Measurements from ENCODE around the gene SPTBN1. TPM values are rescaled to one million over a fixed set of nuclear protein-coding genes. Genes with fewer than 3 reads are reported as not detected.
"Not testable (repeated sequence)": the region's sequence is repeated elsewhere in the genome, so short reads cannot be mapped to it uniquely, and the experiment has no call there.

The SPTBN1 gene
- total RNA-seq, 1 donor from 2014 or later: 320 TPM

DNA sequence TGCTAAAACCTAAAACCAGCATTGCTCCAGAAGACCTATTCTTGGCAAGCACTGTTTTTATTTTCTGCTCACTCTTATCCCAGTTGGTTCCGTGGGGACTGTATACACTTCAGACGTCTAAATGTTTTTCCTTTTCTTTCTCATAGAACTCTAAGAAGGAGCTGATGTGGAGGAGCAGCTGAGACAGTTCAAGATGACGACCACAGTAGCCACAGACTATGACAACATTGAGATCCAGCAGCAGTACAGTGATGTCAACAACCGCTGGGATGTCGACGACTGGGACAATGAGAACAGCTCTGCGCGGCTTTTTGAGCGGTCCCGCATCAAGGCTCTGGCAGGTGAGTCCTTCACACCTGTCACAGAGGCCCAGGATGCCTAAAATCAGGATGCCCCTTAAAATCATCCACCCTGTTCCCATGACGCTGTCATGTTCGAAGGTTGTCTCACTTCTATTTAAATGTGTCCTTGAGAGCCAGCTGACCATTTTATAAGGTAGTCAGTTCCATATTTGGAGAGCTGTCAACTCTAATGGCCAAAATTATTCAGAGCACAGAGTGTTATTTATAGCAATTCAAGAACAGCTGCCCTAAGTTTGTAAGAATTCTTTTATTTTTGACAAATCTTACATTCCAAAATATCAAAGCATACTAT, 70.2 kb downstream of the SPTBN1 start:
- no peak for DNase-seq (ENCODE audit: low spot score)

GRCh38 chr2:54528311-54528955, 72.3 kb downstream of the SPTBN1 start:
- DNase-seq (ENCODE audit: low spot score): no peak

- not testable (repeated sequence) for DNase-seq (ENCODE audit: low spot score)
Observed at GRCh38 chr2:54529518-54529917, 73.4 kb downstream of the SPTBN1 start.

DNA sequence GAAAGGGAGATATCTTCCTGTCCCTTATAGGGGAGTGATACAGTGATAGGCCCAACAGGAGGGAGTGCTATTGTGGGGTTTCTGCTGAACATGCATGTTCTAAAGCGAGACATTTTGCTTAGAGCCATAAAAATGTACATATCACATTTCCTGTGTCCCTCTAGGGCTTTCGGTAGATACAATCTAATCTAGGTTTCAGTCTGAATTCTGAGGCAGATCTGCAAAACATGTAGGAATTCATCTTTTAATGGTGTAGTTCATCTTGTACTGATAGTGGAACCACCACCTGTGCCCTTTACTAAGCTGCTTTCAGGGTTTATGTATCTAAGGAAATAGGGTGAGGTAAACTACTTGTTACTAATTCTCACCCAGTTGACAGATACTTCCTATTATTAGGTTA, 73.8 kb downstream of the SPTBN1 start:
- DNase-seq (ENCODE audit: low spot score): no peak

- no peak for DNase-seq (ENCODE audit: low spot score)
Observed at GRCh38 chr2:54531558-54531957, 75.4 kb downstream of the SPTBN1 start.

DNA sequence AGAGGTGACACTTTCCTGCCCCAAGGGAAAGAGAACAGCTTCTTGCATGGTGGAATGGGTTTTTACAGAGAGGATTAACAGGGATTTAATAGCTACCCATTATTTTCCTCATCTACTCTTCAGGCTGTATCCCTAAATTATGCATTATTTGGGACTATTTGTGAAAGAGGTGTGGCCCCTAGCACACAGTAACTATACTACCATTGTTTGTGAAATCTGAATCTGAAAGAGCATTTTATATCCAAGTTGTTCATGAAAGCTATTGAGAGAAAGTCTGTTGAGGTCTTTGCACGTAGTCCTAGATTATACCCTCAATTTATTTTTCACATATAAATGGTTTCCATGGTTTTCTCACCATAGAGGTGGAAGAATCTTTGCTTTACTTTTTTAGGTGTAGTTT, 78.1 kb downstream of the SPTBN1 start:
- DNase-seq (ENCODE audit: low spot score): no peak

GRCh38 chr2:54534625-54535024, 78.5 kb downstream of the SPTBN1 start:
- no peak for DNase-seq (ENCODE audit: low spot score)

- no peak for DNase-seq (ENCODE audit: low spot score)
Observed at GRCh38 chr2:54535599-54536195, 79.6 kb downstream of the SPTBN1 start.

- DNase-seq (ENCODE audit: low spot score): no peak
Observed at GRCh38 chr2:54536720-54537119, 80.6 kb downstream of the SPTBN1 start.

- DNase-seq (ENCODE audit: low spot score): no peak
Observed at GRCh38 chr2:54538537-54538936, 82.4 kb downstream of the SPTBN1 start.

DNA sequence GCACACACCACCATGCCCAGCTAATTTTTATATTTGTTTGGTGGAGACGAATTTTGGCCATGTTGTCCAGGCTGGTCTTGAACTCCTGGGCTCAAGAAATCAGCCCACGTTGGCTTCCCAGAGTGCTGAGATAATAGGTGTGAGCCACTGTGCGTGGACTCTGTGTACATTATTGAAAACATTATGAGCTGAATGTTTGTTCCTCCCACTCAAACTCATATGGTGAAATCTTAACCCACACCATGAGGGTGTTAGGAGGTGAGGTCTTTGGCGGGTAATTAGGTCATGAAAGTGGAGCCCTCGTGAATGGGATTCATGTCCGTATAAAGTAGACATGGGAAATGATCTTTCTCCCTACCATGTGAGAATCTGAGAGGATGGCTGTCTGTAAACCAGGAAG, 83.6 kb downstream of the SPTBN1 start:
- no peak for DNase-seq (ENCODE audit: low spot score)

DNA sequence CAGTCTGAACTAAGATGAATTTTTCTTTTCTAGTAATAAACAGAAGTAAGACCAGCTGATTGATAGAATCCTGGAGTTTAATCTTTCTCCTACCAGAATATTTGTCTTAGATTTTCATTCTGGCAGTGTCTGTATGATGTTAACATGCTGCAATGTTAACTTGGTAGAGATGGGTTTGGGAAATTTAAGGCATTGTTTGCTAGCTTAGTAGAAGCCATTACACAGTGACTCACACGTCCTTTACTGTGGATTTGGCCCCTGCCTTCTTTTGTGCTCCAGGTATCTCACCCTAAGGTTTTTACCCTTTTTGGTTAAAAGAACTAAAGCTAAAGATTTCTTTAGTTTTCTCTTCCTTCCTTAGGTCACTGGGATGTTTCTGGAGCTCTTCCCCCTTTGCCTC, 84.1 kb downstream of the SPTBN1 start:
- DNase-seq (ENCODE audit: low spot score): no peak

- no peak for DNase-seq (ENCODE audit: low spot score)
Observed at GRCh38 chr2:54541995-54542394, 85.9 kb downstream of the SPTBN1 start.

DNA sequence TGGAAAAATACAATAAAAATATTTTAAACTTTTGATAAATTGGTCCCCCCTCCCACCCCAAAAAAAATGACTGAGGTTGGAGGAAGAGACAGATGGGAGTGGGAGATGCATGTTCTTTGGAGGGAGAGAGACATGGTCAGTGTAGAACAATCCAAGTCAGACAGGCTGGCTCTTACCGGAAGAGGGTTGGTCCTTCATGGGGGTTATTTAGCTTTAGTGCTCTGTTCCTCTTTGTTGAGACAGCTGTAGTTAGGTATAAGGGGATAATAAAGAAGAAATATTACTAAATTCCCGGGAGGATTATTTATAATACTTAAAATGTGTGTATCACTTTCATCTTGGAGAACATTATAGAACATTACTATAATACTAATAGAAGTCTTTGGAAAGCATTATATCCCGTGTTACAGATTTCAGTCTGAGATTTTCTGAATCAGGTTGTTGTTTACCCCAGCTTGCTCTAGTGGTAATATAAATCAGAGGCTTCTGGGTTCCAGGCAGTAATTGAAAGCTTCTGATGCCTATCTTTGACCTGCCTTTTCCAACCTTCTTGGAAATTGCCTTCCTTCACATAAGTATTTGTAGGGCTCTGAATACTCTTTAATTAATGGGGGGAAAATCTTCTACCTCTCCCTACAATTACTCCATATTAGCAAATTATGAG, 87.7 kb downstream of the SPTBN1 start:
- DNase-seq (ENCODE audit: low spot score): no peak

DNA sequence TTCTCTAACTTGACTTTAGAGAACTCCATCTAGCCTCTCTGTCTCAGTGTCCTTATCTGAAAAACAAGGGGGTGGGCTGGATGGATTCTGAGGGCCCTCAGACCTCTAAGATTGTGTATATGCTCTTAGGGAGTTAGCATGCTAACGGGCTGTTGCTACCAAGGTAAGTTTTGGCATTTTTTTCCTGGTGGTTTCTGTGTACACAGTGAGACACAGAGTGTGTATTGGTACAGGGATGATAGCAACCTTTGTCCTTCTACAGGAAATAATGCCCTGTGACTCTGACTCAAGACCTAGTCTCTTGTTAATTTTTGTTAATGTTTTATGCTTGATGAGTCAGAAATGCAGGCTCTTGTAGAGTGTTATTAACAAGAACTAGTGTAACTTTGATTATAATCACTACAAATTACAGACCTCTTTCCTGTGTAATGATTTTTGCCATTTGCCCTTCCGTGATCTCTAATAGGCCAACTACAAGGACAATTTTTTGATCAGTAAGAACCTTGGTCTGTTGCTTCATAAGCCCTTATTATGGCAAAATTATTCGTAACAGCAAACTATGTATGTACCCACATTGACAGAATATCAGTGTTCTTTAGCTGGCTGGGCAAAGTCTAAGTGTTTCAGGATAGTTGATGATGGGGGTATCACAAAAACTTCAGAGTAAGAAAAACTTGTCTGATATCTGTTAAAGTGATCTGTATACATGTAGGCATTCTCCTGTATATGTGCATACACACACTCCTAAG, 89.7 kb downstream of the SPTBN1 start:
- no peak for DNase-seq (ENCODE audit: low spot score)

GRCh38 chr2:54546518-54546917, 90.4 kb downstream of the SPTBN1 start:
- DNase-seq (ENCODE audit: low spot score): no peak

DNA sequence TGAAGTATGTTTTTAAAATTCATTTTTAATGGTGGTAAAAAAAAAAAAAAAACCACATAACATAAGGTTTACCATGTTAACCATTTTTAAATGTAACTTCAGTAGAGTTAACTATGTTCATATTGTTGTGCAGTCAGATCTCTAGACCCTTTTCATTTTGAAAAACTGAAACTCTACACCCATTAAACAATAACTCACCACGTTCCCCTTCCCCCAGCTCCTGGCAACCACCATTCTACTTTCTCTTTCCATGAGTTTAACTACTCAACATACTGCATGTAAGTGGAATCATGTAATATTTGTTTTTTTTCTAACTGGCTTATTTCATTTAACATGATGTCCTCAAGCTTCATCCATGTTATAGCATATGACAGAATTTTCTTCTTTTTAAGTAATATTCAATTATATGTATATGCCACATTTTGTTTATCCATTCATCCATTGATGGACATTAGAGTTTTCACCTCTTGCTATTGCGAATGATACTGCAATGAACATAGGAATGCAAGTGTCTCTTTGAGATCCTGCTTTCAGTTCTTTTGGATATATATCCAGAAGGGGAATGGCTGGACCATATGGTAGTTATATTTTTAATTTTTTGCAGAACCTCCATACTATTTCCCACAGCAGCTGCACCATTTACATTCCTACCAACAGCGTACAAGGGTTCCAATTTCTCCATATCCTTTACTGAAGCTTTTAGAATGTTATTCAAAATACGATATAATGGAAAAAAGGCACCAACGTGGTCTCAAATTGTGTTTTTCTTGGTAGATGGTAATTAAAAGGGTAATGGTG, 91.0 kb downstream of the SPTBN1 start:
- no peak for DNase-seq (ENCODE audit: low spot score)

DNA sequence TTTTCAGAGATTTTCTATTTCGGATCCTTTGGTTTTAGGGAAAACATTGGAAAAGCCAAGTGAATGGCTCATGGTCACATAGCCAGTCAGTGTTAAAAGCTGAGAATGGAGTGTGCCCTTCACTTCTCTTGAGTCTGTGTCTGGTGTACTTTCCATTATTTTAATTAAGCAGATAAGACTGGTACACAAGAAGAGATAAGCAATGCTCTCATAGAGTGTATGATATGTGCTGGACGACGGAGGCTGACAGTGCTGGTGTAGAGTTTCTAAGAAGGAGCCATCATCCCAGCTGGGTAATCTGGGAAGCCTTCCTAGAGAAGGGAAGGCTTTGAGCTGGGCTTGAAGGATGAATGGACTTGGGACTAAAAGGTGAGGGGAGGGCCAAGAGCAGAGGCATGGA, 93.3 kb downstream of the SPTBN1 start:
- no peak for DNase-seq (ENCODE audit: low spot score)

DNA sequence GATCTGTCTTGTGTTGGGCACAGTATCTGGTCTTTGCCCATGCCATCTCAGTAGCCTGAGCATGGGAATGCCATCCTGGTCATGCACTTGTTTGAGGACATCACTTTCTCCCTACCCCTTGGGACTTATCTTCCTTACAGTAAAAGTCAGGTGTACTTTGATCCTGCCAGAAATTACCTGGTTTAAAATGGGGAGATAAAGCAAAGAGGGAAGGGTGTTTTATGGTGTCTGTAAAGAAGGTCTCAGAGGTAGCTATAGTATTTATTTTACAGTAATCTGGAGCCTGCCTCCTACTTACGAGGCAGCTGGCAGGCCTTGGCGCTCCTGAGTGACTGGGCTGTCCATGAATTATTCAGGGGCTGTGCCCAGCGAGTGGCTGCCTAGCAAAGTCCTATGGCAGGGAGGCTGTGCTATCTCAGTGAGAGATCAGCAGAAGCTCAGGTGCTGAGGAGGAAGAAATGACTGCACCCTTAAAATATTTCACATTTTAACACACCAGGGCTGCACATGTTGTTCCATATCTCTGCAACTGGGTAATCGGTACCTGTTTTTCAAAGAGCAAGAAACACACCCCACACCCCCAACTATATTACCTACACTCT, 93.9 kb downstream of the SPTBN1 start:
- peak; percentile 47 for DNase-seq (ENCODE audit: low spot score)

DNA sequence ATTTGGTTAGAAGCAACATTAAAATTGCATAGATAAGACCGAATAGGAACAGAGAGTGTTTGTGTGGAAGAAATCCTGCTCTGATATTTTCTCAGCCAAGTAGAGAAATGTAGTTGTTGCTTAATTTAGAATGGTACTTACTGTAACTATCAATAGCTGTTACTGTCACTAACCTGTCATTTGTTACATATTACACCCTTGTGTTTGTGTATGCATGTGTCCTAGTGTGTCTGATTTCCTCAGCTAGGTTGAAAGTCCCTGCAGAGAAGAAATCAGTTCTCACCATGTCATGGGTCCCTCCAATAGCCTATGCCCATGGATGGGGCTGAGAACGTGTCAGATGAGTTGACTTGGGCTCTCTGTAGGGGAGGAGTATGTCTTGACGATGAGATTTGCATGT, 94.4 kb downstream of the SPTBN1 start:
- no peak for DNase-seq (ENCODE audit: low spot score)

Measured in umbilical cord (tissue), 2 donors.